ENCODE data around the gene CDH15. TPM values are rescaled to one million over a fixed set of nuclear protein-coding genes. Genes with fewer than 3 reads are reported as not detected.

Gene CDH15
- total and polyA plus RNA-seq, 2 donors from 2014 or later, result 0.22 to 0.31 TPM

- Histone ChIP-seq H3K4me1 (ENCODE audit: control insufficient read depth in 2 of 3, insufficient read depth in 2 of 3, low read depth in 1 of 3, low read length in 3 of 3) (peaks cover 0 to 2% (median 0%) of the 10 kb centered on the region in 3 donors), H3K27me3 (ENCODE audit: control insufficient read depth, insufficient read depth, low read length) (no peaks in the 10 kb centered on the region), H3K36me3 (ENCODE audit: control insufficient read depth in 2 of 3, insufficient read depth in 3 of 3, low read length in 3 of 3) (no peaks in the 10 kb centered on the region), H3K27ac (ENCODE audit: low read depth in 2 of 2, low read length in 2 of 2) (no peak overlapping the region), H3K9ac (ENCODE audit: low read length in 3 of 3) (no peak overlapping the region), H3K9me3 (ENCODE audit: control insufficient read depth in 2 of 3, insufficient read depth in 1 of 3, low read length in 3 of 3) (no peaks in the 10 kb centered on the region), H3K4me3 (ENCODE audit: low read length in 3 of 3) (no peak overlapping the region)
- TF ChIP-seq CTCF (IDR thresholded peaks at IDR 0.05; ENCODE audit: borderline replicate concordance, extremely low read depth, insufficient read depth), result no peak
- intact Hi-C loops (cut with DNase I), result no loop called here
- no peak for FAIRE-seq
- no peak for DNase-seq
These were observed 10.4 kb upstream of the CDH15 start for GRCh38 chr16:89160977-89161701.

- FAIRE-seq (no peak), DNase-seq (peak in 1 of 5 donors; percentile 47)
- peaks cover 0 to 2% (median 0%) of the 10 kb centered on the region in 3 donors for H3K4me1 ChIP-seq (ENCODE audit: control insufficient read depth in 2 of 3, insufficient read depth in 2 of 3, low read depth in 1 of 3, low read length in 3 of 3)
These were observed 9.5 kb upstream of the CDH15 start for GRCh38 chr16:89161763-89162713.

GRCh38 chr16:89163297-89163696, 8.3 kb upstream of the CDH15 start:
- FAIRE-seq (no peak), DNase-seq (no peak)
- no peaks in the 10 kb centered on the region for H3K9me3 ChIP-seq (ENCODE audit: control insufficient read depth in 2 of 3, insufficient read depth in 1 of 3, low read length in 3 of 3)
- H3K36me3 ChIP-seq (ENCODE audit: control insufficient read depth in 2 of 3, insufficient read depth in 3 of 3, low read length in 3 of 3), result no peaks in the 10 kb centered on the region
- no peak overlapping the region for H3K27ac ChIP-seq (ENCODE audit: low read depth in 2 of 2, low read length in 2 of 2)
- H3K4me1 ChIP-seq (ENCODE audit: control insufficient read depth in 2 of 3, insufficient read depth in 2 of 3, low read depth in 1 of 3, low read length in 3 of 3), result peaks cover 0 to 2% (median 0%) of the 10 kb centered on the region in 3 donors
- intact Hi-C loops (cut with DNase I), result no loop called here
- H3K27me3 ChIP-seq (ENCODE audit: control insufficient read depth, insufficient read depth, low read length), result no peaks in the 10 kb centered on the region
- no peak for TF ChIP-seq CTCF (IDR thresholded peaks at IDR 0.05; ENCODE audit: borderline replicate concordance, extremely low read depth, insufficient read depth)
- H3K4me3 ChIP-seq (ENCODE audit: low read length in 3 of 3), result no peak overlapping the region
- no peak overlapping the region for H3K9ac ChIP-seq (ENCODE audit: low read length in 3 of 3)

More at GRCh38 chr16:89161763-89162713, 9.5 kb upstream of the CDH15 start:
- intact Hi-C loops (cut with DNase I), result no loop called here
- Histone ChIP-seq H3K27me3 (ENCODE audit: control insufficient read depth, insufficient read depth, low read length) (no peaks in the 10 kb centered on the region), H3K4me3 (ENCODE audit: low read length in 3 of 3) (no peak overlapping the region), H3K36me3 (ENCODE audit: control insufficient read depth in 2 of 3, insufficient read depth in 3 of 3, low read length in 3 of 3) (no peaks in the 10 kb centered on the region), H3K9ac (ENCODE audit: low read length in 3 of 3) (no peak overlapping the region), H3K27ac (ENCODE audit: low read depth in 2 of 2, low read length in 2 of 2) (no peak overlapping the region), H3K9me3 (ENCODE audit: control insufficient read depth in 2 of 3, insufficient read depth in 1 of 3, low read length in 3 of 3) (no peaks in the 10 kb centered on the region)
- no peak for TF ChIP-seq CTCF (IDR thresholded peaks at IDR 0.05; ENCODE audit: borderline replicate concordance, extremely low read depth, insufficient read depth)
